NCI-H2081 treated with DMSO at 0.1 percent for 48 hours (cell line): ENCODE results near the gene UBE2D2.
"Not testable (repeated sequence)": the region's sequence is repeated elsewhere in the genome, so short reads cannot be mapped to it uniquely, and the experiment has no call there.

Source experiments
- DNase-seq: peaks from one replicate; lab custom pipeline; 2025; lab: John Stamatoyannopoulos, UW

The UBE2D2 gene

GRCh38 chr5:139560752-139561654 lies at the start of gene UBE2D2:
TSS of gene UBE2D2 (plus strand) at chr5:139561339. CDS start at chr5:139561792, 453 bp downstream.
- peak; percentile 82 for DNase-seq

- no peak for DNase-seq
Measured at GRCh38 chr5:139512786-139513390, 48.3 kb upstream of the UBE2D2 start.

DNA sequence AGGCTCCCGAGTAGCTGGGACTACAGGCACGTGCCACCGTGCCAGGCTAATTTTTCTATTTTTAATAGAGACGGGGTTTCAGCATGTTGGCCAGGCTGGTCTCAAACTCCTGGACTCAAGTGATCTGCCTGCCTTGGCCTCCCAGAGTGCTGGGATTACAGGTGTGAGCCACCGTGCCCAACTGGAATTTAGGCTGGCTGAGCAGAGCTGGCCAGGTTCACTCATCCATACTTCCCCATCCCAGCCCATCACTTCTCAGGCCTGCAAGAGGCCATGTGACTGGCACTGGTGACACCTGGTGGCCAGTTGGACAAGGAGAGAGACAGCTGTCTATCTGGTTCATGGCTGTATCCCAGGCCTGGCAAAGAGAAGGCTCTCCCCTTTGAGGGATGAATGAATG lies 47.7 kb upstream of the UBE2D2 start:
- not testable (repeated sequence) for DNase-seq

DNA sequence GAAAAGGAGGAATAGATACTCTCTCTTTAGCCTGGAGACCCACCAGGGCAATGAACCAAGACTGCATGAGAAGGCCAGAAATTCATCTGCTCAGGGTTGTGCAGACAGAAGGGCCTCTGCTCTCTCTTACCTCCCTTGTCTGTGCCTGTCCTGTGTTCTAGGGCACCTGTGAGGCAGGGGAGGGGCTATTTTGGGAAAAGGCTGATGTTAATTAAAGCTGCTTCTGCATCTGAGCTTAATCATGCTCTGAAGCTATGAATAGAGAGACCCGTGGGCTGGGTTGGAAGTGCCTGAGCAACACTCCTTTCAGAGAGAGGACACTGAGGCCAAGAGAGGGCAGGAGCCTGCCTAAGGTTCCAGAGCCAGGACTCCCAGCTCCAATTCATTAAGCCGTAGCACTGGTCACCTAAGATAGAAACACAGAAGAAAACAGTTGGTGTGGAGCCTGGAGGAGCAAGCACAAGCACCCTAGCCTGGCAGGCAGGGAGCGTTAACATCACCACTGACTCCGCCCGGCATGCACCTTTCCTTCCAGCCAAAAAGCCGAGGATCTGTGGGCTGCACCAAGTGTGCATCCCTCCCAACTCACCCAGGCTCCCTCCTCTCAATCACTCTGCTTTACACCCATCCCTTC lies 47.2 kb upstream of the UBE2D2 start:
- no peak for DNase-seq

GRCh38 chr5:139514486-139514856 lies 46.7 kb upstream of the UBE2D2 start:
- no peak for DNase-seq

- DNase-seq, result peak; percentile 23
Measured at GRCh38 chr5:139517683-139518564, 43.2 kb upstream of the UBE2D2 start.

GRCh38 chr5:139523635-139524445 lies 37.3 kb upstream of the UBE2D2 start:
- DNase-seq, result no peak

DNA sequence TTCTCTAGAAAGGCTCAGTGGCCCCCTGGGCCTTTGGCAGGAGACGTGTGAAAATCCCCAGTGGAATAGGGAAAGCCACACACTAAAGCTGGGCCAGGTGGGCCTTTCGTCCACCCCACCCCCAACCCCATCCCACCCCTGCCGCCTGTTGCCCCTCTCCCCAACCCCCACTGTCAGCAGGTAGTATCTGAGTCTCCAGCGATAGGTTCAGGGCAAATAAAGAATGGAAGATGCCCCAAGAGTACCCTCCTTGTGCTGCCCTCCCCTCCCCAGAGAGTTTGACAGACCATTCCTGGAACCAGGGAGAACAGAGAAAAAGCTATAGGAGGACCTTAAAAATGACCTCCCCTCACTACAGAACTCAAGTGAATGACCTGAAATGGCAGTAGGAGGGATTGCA lies 36.7 kb upstream of the UBE2D2 start:
- no peak for DNase-seq

GRCh38 chr5:139524940-139525585 lies 36.1 kb upstream of the UBE2D2 start:
- DNase-seq, result no peak

DNA sequence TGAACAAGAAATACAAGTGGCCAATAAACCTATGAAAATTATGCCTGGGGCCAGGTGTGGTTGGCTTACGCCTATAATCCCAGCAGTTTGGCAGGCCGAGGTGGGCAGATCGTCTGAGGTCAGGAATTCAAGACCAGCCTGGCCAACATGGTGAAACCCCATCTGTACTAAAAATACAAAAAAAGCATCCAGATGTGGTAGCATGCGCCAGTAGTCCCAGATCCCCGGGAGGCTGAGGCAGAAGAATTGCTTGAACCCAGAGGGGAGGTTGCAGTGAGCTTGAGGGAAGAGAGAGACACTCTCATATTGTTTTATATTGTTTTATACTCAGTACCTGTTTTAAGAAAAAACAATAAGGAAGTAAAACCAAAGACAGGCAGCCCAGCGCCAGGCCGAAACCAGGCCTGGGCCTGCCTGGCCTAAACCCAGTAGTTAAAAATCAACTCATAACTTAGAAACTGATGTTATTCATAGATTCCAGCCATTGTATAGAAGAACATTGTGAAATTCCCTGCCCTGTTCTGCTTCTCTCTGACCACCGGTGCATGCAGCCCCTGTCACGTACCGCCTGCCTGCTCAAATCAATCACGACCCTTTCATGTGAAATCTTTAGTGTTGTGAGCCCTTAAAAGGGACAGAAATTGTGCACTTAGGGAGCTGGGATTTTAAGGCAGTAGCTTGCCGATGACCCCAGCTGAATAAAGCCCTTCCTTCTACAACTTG lies 35.4 kb upstream of the UBE2D2 start:
- not testable (repeated sequence) for DNase-seq

DNA sequence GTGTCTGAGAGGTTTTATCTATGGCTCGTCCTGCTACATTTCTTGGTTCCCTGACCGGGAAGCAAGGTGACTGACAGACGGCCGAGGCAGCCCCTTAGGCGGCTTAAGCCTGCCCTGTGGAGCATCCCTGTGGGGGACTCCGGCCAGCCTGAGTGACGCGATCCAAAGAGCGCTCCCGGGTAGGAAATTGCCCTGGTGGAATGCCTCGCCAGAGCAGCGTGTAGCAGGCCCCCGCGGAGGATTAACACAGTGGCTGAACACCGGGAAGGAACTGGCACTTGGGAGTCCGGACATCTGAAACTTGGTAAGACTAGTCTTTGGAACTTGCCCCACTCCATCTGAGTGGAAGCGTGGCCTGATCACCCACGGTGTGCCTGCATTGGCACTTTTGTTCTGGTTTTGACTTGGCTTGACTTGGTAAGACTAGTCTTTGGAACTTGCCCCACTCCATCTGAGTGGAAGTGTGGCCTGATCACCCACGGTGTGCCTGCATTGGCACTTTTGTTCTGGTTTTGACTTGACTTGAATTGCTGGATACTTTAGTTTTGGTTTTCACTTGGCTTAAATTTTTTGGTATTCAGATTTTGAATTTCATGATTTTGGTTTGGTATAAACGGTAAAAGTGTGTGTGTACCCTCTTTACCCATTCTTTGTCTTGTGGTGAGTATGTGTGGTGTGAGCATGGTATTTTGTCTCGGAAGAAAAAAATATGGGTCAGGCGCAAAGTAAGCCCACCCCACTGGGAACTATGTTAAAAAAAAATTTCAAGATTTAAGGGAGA lies 34.6 kb upstream of the UBE2D2 start:
- DNase-seq, result not testable (repeated sequence)

DNA sequence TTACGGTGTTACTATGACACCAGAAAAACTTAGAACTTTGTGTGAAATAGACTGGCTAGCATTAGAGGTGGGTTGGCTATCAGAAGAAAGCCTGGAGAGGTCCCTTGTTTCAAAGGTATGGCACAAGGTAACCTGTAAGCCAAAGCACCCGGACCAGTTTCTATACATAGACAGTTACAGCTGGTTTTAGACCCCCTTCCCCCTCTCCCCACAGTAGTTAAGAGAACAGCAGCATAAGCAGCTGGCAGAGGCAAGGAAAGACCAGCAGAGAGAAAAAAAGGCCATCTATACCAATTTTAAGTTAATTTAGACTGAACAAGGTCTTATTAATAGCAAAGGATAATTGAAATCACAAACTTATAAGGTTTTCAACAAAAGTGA lies 34.1 kb upstream of the UBE2D2 start:
- not testable (repeated sequence) for DNase-seq

DNA sequence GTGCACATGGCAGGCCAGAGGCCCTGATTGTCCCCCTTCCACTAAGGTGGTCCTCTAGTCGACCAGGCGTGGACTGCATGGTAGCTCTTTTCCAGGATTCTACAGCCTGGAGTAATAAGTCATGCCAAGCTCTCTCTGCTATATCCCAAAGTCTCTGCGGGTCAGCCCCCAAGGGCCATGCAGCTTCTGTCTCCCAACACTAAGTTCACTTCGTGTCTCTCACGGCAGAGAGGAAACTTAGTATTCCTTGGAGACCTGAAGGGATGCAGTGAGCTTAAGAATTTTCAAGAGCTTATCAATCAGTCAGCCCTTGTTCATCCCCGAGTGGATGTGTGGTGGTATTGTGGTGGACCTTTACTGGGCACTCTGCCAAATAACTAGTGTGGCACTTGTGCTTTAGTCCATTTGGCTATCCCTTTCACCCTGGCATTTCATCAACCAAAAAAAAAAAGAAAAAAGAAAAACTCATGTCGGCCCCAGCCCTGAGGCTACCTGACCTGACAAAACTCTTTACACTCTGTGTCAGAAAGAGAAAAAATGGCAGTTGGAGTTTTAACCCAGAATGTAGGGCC lies 33.2 kb upstream of the UBE2D2 start:
- not testable (repeated sequence) for DNase-seq

DNA sequence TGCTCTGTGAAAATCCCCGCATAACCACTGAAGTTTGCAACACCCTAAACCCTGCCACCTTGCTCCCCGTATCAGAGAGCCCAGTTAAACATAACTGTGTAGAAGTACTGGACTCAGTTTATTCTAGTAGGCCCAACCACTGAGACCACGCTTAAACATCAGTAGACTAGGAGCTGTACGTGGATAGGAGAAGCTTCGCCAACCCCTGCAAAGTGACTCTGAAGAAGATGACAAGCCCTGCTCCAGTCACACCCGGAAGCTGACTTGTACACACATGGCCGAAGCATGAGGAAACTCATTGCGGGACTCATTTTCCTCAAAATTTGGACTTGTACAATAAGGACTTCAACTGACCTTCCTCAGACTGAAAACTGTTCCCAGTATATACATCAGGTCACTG lies 32.4 kb upstream of the UBE2D2 start:
- DNase-seq, result not testable (repeated sequence)

DNA sequence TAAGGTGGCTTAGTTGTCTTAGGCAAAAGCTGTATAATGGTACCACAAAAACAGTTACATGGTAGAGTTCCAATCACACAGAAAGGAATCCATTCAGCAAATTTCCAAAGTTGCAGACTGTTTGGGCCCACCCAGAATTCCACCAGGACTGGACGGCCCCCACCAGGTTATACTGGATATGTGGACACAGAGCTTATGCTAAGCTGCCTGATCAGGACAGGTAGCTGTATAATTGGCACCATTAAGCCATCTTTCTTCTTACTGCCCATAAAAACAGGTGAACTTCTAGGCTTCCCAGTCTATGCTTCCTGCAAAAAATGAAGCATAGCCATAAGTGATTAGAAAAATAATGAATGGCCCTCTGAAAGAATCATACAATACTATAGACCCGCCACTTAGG lies 31.1 kb upstream of the UBE2D2 start:
- DNase-seq, result not testable (repeated sequence)

DNA sequence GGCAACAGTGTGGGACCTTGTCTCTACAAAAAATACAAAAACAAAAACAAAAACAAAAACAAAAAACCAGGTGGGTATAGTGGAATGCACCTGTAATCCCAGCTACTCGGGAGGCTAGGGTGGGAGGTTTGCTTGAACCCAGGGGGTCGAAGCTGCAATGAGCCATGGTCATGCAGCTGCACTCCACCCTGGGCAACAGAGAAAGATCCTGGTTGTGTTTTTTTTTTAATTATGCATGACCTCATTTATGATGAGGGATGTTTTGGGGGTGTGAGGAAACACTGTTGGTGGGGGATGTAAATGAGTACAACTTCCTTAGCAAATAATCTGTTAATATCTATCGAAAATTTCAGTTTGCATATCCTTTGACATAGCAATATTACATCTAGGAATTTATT lies 29.4 kb upstream of the UBE2D2 start:
- DNase-seq, result no peak

DNA sequence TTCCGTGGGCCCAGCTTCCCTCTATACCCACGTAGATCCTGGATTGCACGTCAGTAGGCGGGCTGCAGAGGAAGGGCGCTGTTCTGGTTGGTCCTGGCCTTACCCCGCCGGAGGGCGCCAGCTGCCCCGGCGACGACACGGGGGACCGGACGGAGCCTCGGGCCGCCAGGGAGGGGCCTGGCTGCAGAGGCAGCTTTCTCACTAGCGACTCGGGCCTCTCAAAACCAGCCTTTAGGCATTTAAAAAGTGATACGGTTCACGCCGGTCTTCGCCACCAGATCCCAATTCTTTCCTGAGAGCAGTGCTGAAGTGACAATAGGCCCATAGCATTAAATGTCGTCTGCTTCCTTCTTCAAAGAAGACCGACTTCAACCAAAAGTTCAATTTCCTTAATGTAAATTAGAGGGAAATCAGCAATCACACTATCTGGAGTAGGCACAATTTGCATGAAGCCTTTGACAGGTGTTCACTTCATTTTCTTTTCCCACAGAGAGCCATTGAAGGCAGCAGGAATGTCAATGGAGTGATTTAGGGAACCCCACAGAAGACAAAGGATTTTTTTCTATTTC lies 17.6 kb upstream of the UBE2D2 start:
- no peak for DNase-seq

GRCh38 chr5:139546593-139546992 lies 14.5 kb upstream of the UBE2D2 start:
- DNase-seq, result not testable (repeated sequence)
